Measurements from ENCODE around the gene HMG20A.

DNA sequence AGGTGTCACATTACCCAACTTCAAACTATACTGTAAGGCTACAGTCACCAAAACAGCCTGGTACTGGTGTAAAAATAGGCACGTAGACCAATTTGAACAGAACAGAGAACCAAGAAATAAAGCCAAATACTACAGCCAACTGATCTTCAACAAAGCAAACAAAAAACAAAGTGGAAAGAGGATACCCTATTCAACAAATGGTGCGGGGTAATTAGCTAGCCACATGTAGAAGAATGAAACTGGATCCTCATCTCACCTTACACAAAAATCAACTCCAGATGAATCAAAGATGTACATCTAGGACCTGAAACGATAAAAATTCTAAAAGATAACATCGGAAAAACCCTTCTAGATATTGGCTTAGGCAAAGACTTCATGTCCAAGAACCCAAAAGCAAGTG lies 13.8 kb upstream of the HMG20A start:
- TF ChIP-seq ZNF274 (IDR thresholded peaks at IDR 0.05; ENCODE audit: low read depth, low read length) (no peak), YY1 (IDR thresholded peaks at IDR 0.05; ENCODE audit: insufficient read depth, insufficient read length) (no peak), SUZ12 (IDR thresholded peaks at IDR 0.05; ENCODE audit: extremely low read depth, insufficient read depth, insufficient read length) (no peak)
